ENCODE data around the gene NT5DC2. TPM values are rescaled to one million over a fixed set of nuclear protein-coding genes. Genes with fewer than 3 reads are reported as not detected.

Gene NT5DC2
- total RNA-seq, 1 donor from 2014 or later, result 392 TPM

DNA sequence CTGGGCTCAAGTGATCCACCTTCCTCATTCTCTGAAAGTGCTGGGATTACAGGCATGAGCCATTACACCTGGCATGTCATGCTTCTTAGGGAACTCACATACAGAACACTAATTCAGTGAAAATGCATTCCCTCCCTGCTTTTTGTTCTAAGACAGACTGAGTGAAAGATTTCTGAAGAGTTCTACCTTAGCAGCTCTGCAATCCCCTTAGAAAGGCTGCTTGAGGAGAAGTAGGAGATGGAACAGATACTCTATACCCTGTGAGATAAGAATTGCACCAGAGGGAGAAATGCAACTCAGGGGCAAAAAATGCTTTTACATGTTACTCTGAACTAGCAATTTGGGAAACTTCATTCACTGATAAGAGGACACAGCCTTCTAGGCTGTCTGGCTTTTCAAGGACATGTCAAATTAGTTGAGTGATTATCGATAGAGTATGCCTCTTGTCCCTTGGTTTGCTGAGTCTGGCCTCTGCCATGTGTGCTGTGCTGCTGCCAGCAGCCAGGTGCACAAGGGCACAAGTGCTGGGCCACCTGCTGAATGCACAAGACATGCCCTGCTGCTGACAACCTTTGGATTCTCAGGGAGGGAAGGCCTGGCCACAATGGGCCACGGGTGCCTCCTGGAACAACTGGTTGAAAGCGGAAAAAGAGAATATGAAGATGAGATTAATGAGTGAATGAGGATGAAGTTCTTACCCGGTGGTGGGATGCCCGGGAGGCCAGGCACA is 20.5 kb upstream of the NT5DC2 start:
- Mint-ChIP-seq H3K9me3 (no peaks in the 10 kb centered on the region), H3K4me3 (no peak overlapping the region), H3K4me1 (peaks cover 10% of the 10 kb centered on the region), H3K27me3 (ENCODE audit: low read depth) (no peaks in the 10 kb centered on the region), H3K27ac (ENCODE audit: unreplicated experiment) (no peak overlapping the region), H3K36me3 (ENCODE audit: low read depth) (peaks cover 20% of the 10 kb centered on the region)
- TF ChIP-seq, protein P1, sequence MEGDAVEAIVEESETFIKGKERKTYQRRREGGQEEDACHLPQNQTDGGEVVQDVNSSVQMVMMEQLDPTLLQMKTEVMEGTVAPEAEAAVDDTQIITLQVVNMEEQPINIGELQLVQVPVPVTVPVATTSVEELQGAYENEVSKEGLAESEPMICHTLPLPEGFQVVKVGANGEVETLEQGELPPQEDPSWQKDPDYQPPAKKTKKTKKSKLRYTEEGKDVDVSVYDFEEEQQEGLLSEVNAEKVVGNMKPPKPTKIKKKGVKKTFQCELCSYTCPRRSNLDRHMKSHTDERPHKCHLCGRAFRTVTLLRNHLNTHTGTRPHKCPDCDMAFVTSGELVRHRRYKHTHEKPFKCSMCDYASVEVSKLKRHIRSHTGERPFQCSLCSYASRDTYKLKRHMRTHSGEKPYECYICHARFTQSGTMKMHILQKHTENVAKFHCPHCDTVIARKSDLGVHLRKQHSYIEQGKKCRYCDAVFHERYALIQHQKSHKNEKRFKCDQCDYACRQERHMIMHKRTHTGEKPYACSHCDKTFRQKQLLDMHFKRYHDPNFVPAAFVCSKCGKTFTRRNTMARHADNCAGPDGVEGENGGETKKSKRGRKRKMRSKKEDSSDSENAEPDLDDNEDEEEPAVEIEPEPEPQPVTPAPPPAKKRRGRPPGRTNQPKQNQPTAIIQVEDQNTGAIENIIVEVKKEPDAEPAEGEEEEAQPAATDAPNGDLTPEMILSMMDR (conservative IDR thresholded peaks at IDR 0.05), result no peak
- DNase-seq (ENCODE audit: low read depth, low spot score), result no peak

DNA sequence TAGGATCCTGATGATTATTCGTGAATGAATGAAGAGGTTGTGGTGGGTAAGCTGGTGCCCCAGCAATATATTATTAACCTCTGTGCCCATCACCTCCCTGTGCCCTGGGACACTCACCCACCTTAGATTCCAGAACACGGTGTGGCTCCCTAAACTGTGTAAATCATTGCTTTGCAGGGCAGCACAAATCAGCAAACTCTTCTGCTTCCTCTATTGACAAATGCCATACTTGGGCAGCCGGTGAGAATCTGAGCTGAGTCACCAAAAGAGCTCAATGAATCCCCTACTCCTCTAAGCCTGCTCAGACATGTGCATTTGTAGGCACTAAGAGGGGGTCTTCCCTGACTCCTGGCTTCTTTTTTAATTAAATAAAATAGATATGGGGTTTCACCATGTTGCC is 18.4 kb upstream of the NT5DC2 start:
- H3K36me3 Mint-ChIP-seq (ENCODE audit: low read depth), result peaks cover 12% of the 10 kb centered on the region
- TF ChIP-seq, protein P1 (conservative IDR thresholded peaks at IDR 0.05), result no peak
- H3K27me3 Mint-ChIP-seq (ENCODE audit: low read depth), result no peaks in the 10 kb centered on the region
- no peak overlapping the region for H3K27ac Mint-ChIP-seq (ENCODE audit: unreplicated experiment)
- H3K4me1 Mint-ChIP-seq, result peaks cover under 1% of the 10 kb centered on the region
- DNase-seq (ENCODE audit: low read depth, low spot score), result no peak
- no peak overlapping the region for H3K4me3 Mint-ChIP-seq
- no peaks in the 10 kb centered on the region for H3K9me3 Mint-ChIP-seq

DNA sequence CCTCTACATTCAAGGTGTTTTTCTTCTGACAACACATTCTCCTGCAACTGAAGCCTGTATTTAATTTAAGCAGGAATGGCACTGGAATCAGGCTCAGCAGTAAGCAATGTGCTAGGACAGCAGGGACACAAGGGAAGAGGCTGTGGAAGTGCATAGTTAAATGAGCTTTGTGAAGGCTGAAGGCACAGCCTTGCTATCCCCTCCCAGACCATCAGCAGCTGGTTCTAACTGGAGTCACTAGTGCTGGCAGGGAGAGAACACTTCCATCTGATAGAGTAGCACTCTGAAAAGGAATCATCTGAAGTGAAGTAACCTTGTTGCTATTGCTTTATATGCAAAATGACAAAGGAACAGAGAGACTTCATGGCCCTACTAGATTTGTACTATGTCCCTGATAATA is 17.5 kb upstream of the NT5DC2 start:
- H3K36me3 Mint-ChIP-seq (ENCODE audit: low read depth), result peaks cover 12% of the 10 kb centered on the region
- peak overlapping the region; percentile 19 for H3K27ac Mint-ChIP-seq (ENCODE audit: unreplicated experiment)
- H3K9me3 Mint-ChIP-seq, result no peaks in the 10 kb centered on the region
- TF ChIP-seq, protein P1 (conservative IDR thresholded peaks at IDR 0.05), result no peak
- no peak overlapping the region for H3K4me3 Mint-ChIP-seq
- no peak for DNase-seq (ENCODE audit: low read depth, low spot score)
- no peaks in the 10 kb centered on the region for H3K27me3 Mint-ChIP-seq (ENCODE audit: low read depth)
- H3K4me1 Mint-ChIP-seq, result peaks cover 5% of the 10 kb centered on the region

DNA sequence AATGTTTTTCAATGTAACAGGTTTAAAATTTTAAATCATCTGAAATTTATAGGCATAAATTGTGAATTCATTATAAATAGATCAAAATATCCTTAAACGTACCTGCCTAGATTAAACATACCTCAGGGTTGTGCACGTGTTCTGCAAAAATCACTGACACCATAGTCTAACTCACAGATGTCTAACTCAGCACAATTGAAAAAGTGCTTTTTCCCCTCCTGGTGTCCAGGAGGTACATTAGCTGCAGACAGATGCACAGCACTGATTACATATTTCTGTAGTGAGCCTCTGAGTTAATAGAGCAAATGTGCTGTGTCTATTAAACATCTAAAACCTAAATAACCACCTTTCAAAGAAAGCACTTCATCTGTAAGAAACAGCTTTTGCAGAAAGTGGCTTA is 13.5 kb upstream of the NT5DC2 start:
- no peak overlapping the region for H3K4me3 Mint-ChIP-seq
- no peaks in the 10 kb centered on the region for H3K27me3 Mint-ChIP-seq (ENCODE audit: low read depth)
- H3K4me1 Mint-ChIP-seq, result peaks cover 17% of the 10 kb centered on the region
- no peaks in the 10 kb centered on the region for H3K9me3 Mint-ChIP-seq
- no peak overlapping the region for H3K27ac Mint-ChIP-seq (ENCODE audit: unreplicated experiment)
- TF ChIP-seq, protein P1 (conservative IDR thresholded peaks at IDR 0.05), result no peak
- DNase-seq (ENCODE audit: low read depth, low spot score), result no peak
- peaks cover 8% of the 10 kb centered on the region for H3K36me3 Mint-ChIP-seq (ENCODE audit: low read depth)

DNA sequence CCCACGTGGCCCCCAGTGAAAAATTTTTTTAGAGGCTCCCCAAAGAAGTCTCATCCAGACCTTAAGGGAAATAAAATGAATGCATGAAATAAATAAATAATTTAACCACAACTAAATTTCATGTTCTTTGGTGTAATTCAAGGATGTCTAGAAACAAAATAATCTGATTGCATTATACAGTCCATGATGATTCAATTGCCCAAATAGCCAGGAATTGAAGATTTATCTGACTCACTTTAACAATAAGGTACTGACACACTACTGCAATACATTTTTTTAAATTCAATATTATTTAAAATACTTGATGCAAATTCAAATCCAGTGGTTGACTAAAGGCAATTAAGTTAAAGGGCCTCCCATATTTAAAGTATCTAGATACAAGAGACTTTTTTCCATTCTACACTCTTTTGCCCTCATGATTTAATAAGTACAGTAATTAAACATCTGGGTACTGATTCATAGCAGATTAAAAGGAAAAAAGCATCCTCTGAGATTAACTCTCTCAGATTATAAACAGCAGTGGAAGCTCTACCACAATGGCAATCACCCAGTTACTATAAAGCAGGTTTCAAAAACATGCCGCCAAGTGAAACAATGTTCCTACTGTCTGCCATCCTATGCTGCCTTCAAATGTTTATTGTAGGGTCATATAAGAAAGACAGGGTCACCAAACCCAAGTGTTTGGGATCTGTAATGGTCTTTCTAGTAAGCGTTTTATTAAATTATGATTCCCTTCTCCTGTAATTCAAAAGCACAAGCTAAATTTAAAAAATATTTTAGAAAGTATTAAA is 12.6 kb upstream of the NT5DC2 start:
- DNase-seq (ENCODE audit: low read depth, low spot score), result no peak
- Mint-ChIP-seq H3K4me3 (no peak overlapping the region), H3K4me1 (peaks cover 17% of the 10 kb centered on the region), H3K27me3 (ENCODE audit: low read depth) (no peaks in the 10 kb centered on the region), H3K36me3 (ENCODE audit: low read depth) (peaks cover 6% of the 10 kb centered on the region), H3K9me3 (no peaks in the 10 kb centered on the region), H3K27ac (ENCODE audit: unreplicated experiment) (no peak overlapping the region)
- TF ChIP-seq, protein P1 (conservative IDR thresholded peaks at IDR 0.05), result no peak
